K562 (cell line): ENCODE results near the gene ANKRD24. TPM values are rescaled to one million over a fixed set of nuclear protein-coding genes. Genes with fewer than 3 reads are reported as not detected.

Experiments used
- ARNT ChIP-seq, 2 experiments: fragments of 450-650 bp; IDR thresholded peaks; 2 replicates each; pipeline ENCODE4 v1.6.1; 2016; ENCODE audit warnings: mild to moderate bottlenecking in 1 of 2
- CHD4 ChIP-seq: fragments of 200-600 bp; sonication (generic); IDR thresholded peaks from 3 replicates; pipeline ENCODE4 v1.6.1; 2012; ENCODE audit warnings: low read depth, mild to moderate bottlenecking, mixed read lengths, low read length, inconsistent platforms; ENCODE audit not compliant: insufficient read depth, insufficient replicate concordance, poor library complexity, severe bottlenecking
- FOSL1 ChIP-seq: fragments of 200-800 bp; sonication (Bioruptor generic); conservative IDR thresholded peaks from 2 replicates; pipeline ENCODE4 v1.6.1; 2016; ENCODE audit warnings: missing genetic modification characterization, missing compliant biosample characterization
- ILK ChIP-seq: fragments of 450-650 bp; IDR thresholded peaks from 2 replicates; pipeline ENCODE4 v1.6.1; 2016; ENCODE audit warnings: missing genetic modification characterization, low read depth, mild to moderate bottlenecking, missing compliant biosample characterization, moderate library complexity, borderline replicate concordance
- IRF2 ChIP-seq: sonication (generic); formaldehyde crosslinking; IDR thresholded peaks from 2 replicates; pipeline ENCODE4 v1.8.1; 2022; ENCODE audit warnings: mild to moderate bottlenecking, missing genetic modification reagents
- JUND ChIP-seq, 2 experiments: IDR thresholded peaks; 2 replicates in 1 of 2; 3 replicates in 1 of 2; pipeline ENCODE4 v1.6.1; 2011; ENCODE audit warnings: borderline replicate concordance in 2 of 2, low read depth in 2 of 2, low read length in 2 of 2, improper control_type of control experiment in 1 of 2, missing biosample characterization in 1 of 2, missing genetic modification characterization in 1 of 2, missing genetic modification reagents in 1 of 2
- MEF2D ChIP-seq: conservative IDR thresholded peaks from 2 replicates; pipeline ENCODE4 v1.6.1; 2016; ENCODE audit warnings: low read depth, missing genetic modification characterization, missing compliant biosample characterization
- MEIS2 ChIP-seq: fragments of 450-650 bp; IDR thresholded peaks from 2 replicates; pipeline ENCODE4 v1.6.1; 2014; ENCODE audit warnings: mild to moderate bottlenecking; ENCODE audit not compliant: partially characterized antibody
- NCOR1 ChIP-seq: fragments of 450-650 bp; IDR thresholded peaks from 2 replicates; pipeline ENCODE4 v1.6.1; 2016; ENCODE audit warnings: mild to moderate bottlenecking, moderate library complexity
- RBBP5 ChIP-seq: fragments of 200-600 bp; sonication (generic); IDR thresholded peaks from 2 replicates; pipeline ENCODE4 v1.6.1; 2012; ENCODE audit warnings: borderline replicate concordance, mild to moderate bottlenecking, low read length, control low read depth, inconsistent platforms; ENCODE audit not compliant: insufficient read depth, poor library complexity, severe bottlenecking
- SMARCC2 ChIP-seq: fragments of 450-650 bp; IDR thresholded peaks from 2 replicates; pipeline ENCODE4 v1.6.1; 2017; ENCODE audit warnings: antibody characterized with exemption, moderate library complexity, mild to moderate bottlenecking, low read depth
- SRSF1 ChIP-seq: fragments of 200-400 bp; formaldehyde crosslinking; IDR thresholded peaks from 2 replicates; pipeline ENCODE4 v1.6.1; 2017; ENCODE audit warnings: mild to moderate bottlenecking, low read depth, low read length, moderate library complexity
- ZNF551 ChIP-seq: fragments of 250-450 bp; sonication (Bioruptor Pico); IDR thresholded peaks from 2 replicates; pipeline ENCODE4 v1.5.0; 2021; ENCODE audit warnings: mild to moderate bottlenecking, moderate library complexity
- polyA plus RNA-seq, 8 experiments: library from polyadenylated mRNA; depleted of rRNA in 4 of 8; stranded (reverse) in 5 of 8; unstranded in 3 of 8; fragments of >200 nt; fragmentation: Nextera tagmentation in 2 of 8; fragmentation: Illumina TruSeq in 1 of 8; extraction: Ambion mirVana in 2 of 8; extraction: Trizol in 1 of 8; gene quantifications; 2 replicates each; pipeline versions ENCODE4 v1.2.1 to v1.2.3, GENCODE V29; 2011 to 2014; ENCODE audit warnings: inconsistent platforms in 1 of 8, missing spikeins in 1 of 8
- total RNA-seq, 7 experiments: library from RNA; depleted of rRNA in 6 of 7; stranded (reverse); fragments of >200 nt in 6 of 7; fragmentation: Illumina TruSeq in 2 of 7; extraction: Trizol in 2 of 7; gene quantifications; 2 replicates each; pipeline versions ENCODE4 v1.2.1 to v1.2.3, GENCODE V29; 2011 to 2021; ENCODE audit warnings: low replicate concordance in 1 of 7
- TF ChIP-seq, protein P1 (sequence below): fragments of 450-650 bp; conservative IDR thresholded peaks from 2 replicates; pipeline ENCODE4 v1.6.1; 2016; ENCODE audit warnings: missing genetic modification characterization, low read depth, mild to moderate bottlenecking, missing compliant biosample characterization, moderate library complexity
- TF ChIP-seq, protein P2 (sequence below): fragments of 150-350 bp; IDR thresholded peaks from 2 replicates; pipeline ENCODE4 v1.6.1; 2014; ENCODE audit warnings: low read depth, mild to moderate bottlenecking, low read length, borderline replicate concordance
- TF ChIP-seq, protein P3 (sequence below): fragments of 250-450 bp; sonication (Bioruptor Pico); IDR thresholded peaks from 2 replicates; pipeline ENCODE4 v1.8.0; 2021; ENCODE audit warnings: borderline replicate concordance, mild to moderate bottlenecking, moderate library complexity; ENCODE audit not compliant: poor library complexity, severe bottlenecking
- TF ChIP-seq, protein P4 (sequence below): fragments of 450-650 bp; IDR thresholded peaks from 2 replicates; pipeline ENCODE4 v1.6.1; 2017; ENCODE audit warnings: mild to moderate bottlenecking, moderate library complexity
- TF ChIP-seq, protein P5 (sequence below): sonication (generic); formaldehyde crosslinking; IDR thresholded peaks from 2 replicates; pipeline ENCODE4 v1.8.1; 2023; ENCODE audit warnings: mild to moderate bottlenecking, missing genetic modification reagents

Gene ANKRD24
- total and polyA plus RNA-seq, 9 of the 15 experiments (the other 6 are each of a cell fraction or from before 2014, with no cell fraction given) = 0.07 to 0.12 (median 0.09) TPM; not detected in 5

DNA sequence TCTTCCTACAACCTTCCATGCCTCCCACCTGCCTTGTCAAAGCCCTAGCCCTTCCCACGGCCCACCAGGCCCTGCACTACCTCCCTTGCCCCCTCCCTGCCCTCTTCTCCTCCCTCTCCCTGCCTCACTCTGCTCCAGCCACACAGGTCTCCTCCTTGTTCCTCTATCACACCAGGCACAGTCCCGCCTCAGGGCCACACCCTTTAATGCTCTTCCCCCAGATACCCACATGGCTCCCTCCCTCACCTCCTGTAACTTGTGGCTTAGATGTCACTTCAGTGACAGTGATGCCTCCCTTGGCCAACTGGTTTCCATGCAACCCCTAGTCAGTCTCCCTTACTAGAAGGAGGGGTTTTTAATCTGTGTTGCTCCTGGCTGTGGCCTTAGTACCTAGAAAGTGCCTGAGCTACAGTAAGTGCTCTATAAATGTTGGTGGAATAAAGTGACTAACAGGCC is 1.4 kb upstream of the ANKRD24 start (continued):
- TF ChIP-seq, protein P1, sequence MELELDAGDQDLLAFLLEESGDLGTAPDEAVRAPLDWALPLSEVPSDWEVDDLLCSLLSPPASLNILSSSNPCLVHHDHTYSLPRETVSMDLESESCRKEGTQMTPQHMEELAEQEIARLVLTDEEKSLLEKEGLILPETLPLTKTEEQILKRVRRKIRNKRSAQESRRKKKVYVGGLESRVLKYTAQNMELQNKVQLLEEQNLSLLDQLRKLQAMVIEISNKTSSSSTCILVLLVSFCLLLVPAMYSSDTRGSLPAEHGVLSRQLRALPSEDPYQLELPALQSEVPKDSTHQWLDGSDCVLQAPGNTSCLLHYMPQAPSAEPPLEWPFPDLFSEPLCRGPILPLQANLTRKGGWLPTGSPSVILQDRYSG = no peak
- TF ChIP-seq NCOR1 = peak; percentile 43; the same call in 1 of the 2 replicates
- TF ChIP-seq SMARCC2 = no peak
- TF ChIP-seq CHD4 = no peak
- no peak for TF ChIP-seq ARNT (IDR thresholded peaks at IDR 0.05)
- TF ChIP-seq SRSF1 = no peak
- TF ChIP-seq MEIS2 = peak; percentile 59
- TF ChIP-seq, protein P2, sequence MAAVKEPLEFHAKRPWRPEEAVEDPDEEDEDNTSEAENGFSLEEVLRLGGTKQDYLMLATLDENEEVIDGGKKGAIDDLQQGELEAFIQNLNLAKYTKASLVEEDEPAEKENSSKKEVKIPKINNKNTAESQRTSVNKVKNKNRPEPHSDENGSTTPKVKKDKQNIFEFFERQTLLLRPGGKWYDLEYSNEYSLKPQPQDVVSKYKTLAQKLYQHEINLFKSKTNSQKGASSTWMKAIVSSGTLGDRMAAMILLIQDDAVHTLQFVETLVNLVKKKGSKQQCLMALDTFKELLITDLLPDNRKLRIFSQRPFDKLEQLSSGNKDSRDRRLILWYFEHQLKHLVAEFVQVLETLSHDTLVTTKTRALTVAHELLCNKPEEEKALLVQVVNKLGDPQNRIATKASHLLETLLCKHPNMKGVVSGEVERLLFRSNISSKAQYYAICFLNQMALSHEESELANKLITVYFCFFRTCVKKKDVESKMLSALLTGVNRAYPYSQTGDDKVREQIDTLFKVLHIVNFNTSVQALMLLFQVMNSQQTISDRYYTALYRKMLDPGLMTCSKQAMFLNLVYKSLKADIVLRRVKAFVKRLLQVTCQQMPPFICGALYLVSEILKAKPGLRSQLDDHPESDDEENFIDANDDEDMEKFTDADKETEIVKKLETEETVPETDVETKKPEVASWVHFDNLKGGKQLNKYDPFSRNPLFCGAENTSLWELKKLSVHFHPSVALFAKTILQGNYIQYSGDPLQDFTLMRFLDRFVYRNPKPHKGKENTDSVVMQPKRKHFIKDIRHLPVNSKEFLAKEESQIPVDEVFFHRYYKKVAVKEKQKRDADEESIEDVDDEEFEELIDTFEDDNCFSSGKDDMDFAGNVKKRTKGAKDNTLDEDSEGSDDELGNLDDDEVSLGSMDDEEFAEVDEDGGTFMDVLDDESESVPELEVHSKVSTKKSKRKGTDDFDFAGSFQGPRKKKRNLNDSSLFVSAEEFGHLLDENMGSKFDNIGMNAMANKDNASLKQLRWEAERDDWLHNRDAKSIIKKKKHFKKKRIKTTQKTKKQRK = no peak
- TF ChIP-seq, protein P3, sequence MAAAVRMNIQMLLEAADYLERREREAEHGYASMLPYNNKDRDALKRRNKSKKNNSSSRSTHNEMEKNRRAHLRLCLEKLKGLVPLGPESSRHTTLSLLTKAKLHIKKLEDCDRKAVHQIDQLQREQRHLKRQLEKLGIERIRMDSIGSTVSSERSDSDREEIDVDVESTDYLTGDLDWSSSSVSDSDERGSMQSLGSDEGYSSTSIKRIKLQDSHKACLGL (CRISPR knock-in tag) = peak; percentile 29
- no peak for TF ChIP-seq ZNF551
- no peak for TF ChIP-seq JUND (IDR thresholded peaks at IDR 0.05; ENCODE audit: borderline replicate concordance, low read depth, low read length)
- TF ChIP-seq JUND (tag; IDR thresholded peaks at IDR 0.05; ENCODE audit: borderline replicate concordance, low read depth, low read length) = no peak
- TF ChIP-seq RBBP5 = no peak
- TF ChIP-seq IRF2 (CRISPR knock-in tag) = no peak
- TF ChIP-seq FOSL1 = no peak
- TF ChIP-seq ILK = no peak
- TF ChIP-seq, protein P4, sequence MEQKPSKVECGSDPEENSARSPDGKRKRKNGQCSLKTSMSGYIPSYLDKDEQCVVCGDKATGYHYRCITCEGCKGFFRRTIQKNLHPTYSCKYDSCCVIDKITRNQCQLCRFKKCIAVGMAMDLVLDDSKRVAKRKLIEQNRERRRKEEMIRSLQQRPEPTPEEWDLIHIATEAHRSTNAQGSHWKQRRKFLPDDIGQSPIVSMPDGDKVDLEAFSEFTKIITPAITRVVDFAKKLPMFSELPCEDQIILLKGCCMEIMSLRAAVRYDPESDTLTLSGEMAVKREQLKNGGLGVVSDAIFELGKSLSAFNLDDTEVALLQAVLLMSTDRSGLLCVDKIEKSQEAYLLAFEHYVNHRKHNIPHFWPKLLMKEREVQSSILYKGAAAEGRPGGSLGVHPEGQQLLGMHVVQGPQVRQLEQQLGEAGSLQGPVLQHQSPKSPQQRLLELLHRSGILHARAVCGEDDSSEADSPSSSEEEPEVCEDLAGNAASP = no peak
- TF ChIP-seq, protein P5, sequence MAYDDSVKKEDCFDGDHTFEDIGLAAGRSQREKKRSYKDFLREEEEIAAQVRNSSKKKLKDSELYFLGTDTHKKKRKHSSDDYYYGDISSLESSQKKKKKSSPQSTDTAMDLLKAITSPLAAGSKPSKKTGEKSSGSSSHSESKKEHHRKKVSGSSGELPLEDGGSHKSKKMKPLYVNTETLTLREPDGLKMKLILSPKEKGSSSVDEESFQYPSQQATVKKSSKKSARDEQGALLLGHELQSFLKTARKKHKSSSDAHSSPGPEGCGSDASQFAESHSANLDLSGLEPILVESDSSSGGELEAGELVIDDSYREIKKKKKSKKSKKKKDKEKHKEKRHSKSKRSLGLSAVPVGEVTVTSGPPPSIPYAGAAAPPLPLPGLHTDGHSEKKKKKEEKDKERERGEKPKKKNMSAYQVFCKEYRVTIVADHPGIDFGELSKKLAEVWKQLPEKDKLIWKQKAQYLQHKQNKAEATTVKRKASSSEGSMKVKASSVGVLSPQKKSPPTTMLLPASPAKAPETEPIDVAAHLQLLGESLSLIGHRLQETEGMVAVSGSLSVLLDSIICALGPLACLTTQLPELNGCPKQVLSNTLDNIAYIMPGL (CRISPR knock-in tag) = no peak
- TF ChIP-seq MEF2D = no peak
